ENCODE measurements around the gene DMAC2L. TPM values are rescaled to one million over a fixed set of nuclear protein-coding genes. Genes with fewer than 3 reads are reported as not detected.
A peak's percentile ranks its signal among the peaks of the same experiment; 100 is the strongest.

The DMAC2L gene
- total RNA-seq, 1 experiment from 2014 or later = 14.0 TPM

DNA sequence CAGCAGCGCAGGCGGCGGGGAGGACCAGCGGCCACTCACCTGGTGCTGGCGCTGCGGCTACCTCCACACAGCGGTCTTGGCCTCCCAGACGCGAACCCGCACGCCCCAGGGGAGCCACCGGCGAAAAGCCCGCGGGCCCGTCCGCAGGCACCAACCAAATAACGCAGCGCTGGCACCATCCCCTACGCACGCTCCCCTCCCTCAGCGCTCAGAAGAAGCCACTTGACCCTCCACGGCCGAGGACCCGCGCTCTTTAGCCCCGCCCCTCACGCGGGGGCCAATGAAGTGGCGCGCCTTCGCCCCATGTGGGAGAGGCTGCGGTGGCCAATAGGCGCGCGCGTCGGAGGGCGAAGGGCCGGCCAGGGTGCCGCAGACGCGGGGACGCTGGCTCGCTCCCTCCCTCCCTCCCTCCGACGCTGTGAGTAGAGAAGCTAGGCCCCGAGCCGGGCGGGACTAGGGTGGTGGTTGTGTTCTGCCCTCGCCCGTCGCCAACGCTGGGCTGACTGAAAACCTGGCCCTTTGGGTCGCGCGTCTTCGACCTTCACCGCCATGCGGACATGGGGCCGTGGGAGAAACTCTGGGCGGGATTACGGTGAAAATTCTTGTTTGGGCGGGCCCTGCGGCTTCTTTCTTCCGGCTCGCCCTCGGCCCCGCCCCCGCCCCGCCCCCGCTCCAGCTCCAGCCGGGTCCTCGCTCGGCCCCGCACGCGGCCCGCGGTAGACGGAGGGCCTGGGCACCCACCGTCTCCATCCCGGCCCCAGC, at the start of gene DMAC2L, which contains the start of gene L2HGDH (continued):
- peak; percentile 15; the same call in 1 of the 2 replicates for TF ChIP-seq FOXP4 (CRISPR knock-in tag; IDR thresholded peaks at IDR 0.05)
- no peak for TF ChIP-seq NFATC4 (CRISPR knock-in tag; IDR thresholded peaks at IDR 0.05)
- TF ChIP-seq SOX15 (CRISPR knock-in tag; IDR thresholded peaks at IDR 0.05) = no peak
- TF ChIP-seq STAT6 (CRISPR knock-in tag; conservative IDR thresholded peaks at IDR 0.05; ENCODE audit: low read depth) = no peak
- TF ChIP-seq, protein P1, sequence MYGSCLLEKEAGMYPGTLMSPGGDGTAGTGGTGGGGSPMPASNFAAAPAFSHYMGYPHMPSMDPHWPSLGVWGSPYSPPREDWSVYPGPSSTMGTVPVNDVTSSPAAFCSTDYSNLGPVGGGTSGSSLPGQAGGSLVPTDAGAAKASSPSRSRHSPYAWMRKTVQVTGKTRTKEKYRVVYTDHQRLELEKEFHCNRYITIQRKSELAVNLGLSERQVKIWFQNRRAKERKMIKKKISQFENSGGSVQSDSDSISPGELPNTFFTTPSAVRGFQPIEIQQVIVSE (CRISPR knock-in tag; IDR thresholded peaks at IDR 0.05; ENCODE audit: borderline replicate concordance) = no peak
- no peak; the same call in 1 of the 2 replicates for TF ChIP-seq CTCF (IDR thresholded peaks at IDR 0.05)
- peak; percentile 47; the same call in 1 of the 2 replicates for TF ChIP-seq NR2C2 (CRISPR knock-in tag; IDR thresholded peaks at IDR 0.05)
- TF ChIP-seq TEAD1 (CRISPR knock-in tag; IDR thresholded peaks at IDR 0.05) = peak; percentile 71
- no peak for TF ChIP-seq ZNF263 (CRISPR knock-in tag; IDR thresholded peaks at IDR 0.05; ENCODE audit: low read depth)
- no peak for TF ChIP-seq CBFB (CRISPR knock-in tag; IDR thresholded peaks at IDR 0.05; ENCODE audit: low read depth)
- peak; percentile 69; the same call in 1 of the 2 replicates for TF ChIP-seq NFE2L1 (CRISPR knock-in tag; IDR thresholded peaks at IDR 0.05)
- TF ChIP-seq ZBTB21 (CRISPR knock-in tag; IDR thresholded peaks at IDR 0.05; ENCODE audit: borderline replicate concordance) = no peak; the same call in none of the 2 replicates
- no peak for TF ChIP-seq JAZF1 (CRISPR knock-in tag; IDR thresholded peaks at IDR 0.05)
- TF ChIP-seq E2F4 (CRISPR knock-in tag; IDR thresholded peaks at IDR 0.05; ENCODE audit: borderline replicate concordance, low read depth) = no peak
- TF ChIP-seq RELA (CRISPR knock-in tag; IDR thresholded peaks at IDR 0.05; ENCODE audit: borderline replicate concordance) = peak; percentile 51

GRCh38 chr14:50262865-50263264, 49.3 kb upstream of the DMAC2L start:
- ChIA-PET CTCF (no interaction called here), POLR2A (interaction anchor here (0.7 kb wide), 1 partner anchor 32 kb away, joined by 4 read pairs; the partner anchor contains the start of gene SOS2)
- no peaks in the 10 kb centered on the region for H3K4me1 Mint-ChIP-seq
- H3K27ac Mint-ChIP-seq = no peak overlapping the region
- H3K36me3 Mint-ChIP-seq = peaks cover 7% of the 10 kb centered on the region
- DNase-seq (ENCODE audit: low spot score) (no peak), ATAC-seq (no peak)
- H3K4me3 Mint-ChIP-seq = no peak overlapping the region
- no peaks in the 10 kb centered on the region for H3K27me3 Mint-ChIP-seq (ENCODE audit: low read depth)
- H3K9me3 Mint-ChIP-seq = no peaks in the 10 kb centered on the region
- TF ChIP-seq, protein P2, sequence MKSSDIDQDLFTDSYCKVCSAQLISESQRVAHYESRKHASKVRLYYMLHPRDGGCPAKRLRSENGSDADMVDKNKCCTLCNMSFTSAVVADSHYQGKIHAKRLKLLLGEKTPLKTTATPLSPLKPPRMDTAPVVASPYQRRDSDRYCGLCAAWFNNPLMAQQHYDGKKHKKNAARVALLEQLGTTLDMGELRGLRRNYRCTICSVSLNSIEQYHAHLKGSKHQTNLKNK (CRISPR knock-in tag; IDR thresholded peaks at IDR 0.05) = no peak
- TF ChIP-seq NR3C1 (CRISPR knock-in tag; conservative IDR thresholded peaks at IDR 0.05; ENCODE audit: low read depth) = no peak
- TF ChIP-seq, protein P3, sequence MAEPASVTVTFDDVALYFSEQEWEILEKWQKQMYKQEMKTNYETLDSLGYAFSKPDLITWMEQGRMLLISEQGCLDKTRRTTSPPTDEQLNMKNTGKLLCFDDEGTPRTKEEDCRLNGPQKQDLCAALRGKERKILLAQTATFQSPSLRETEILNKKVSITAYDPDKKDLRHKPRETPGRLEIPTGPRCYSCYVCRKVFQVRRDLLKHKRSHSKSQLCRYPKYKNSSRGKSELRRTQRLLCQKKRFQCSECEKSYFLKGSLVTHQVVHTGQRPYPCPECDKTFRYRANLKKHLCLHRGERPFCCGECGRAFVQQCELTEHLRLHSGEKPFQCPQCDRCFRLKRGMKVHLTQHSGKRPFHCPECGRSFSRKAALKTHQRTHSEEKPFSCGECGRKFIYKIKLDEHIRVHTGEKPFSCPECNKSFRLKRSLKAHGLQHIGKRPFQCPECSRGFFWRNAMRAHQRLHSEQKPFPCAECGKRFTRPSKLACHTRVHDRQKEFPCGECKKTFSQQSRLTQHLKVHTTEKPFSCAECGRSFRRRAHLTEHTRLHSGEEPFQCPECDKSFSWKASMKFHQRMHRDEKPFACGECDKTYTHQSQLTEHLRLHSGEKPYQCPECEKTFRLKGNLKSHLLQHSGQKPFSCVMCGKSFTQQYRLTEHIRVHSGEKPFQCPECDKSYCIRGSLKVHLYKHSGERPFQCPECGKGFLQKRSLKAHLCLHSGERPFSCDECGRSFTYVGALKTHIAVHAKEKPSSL (CRISPR knock-in tag; conservative IDR thresholded peaks at IDR 0.05) = no peak
- no peak for TF ChIP-seq ZNF532 (CRISPR knock-in tag; IDR thresholded peaks at IDR 0.05; ENCODE audit: borderline replicate concordance)
